HG03095 (cell line): ENCODE results near the gene PAK5.

Experiments
- ATAC-seq: cut with Tn5 transposase; IDR thresholded peaks from one replicate; pipeline ENCODE4 v1.9.1; 2021; ENCODE audit warnings: moderate library complexity; ENCODE audit not compliant: unreplicated experiment

The PAK5 gene

GRCh38 chr20:9838378-9839295, at the start of gene PAK5:
PAK5 (minus strand) TSS chr20:9839076; CDS start chr20:9644328, 194,748 bp downstream.
- ATAC-seq, result no peak

- ATAC-seq, result no peak
These were observed 48.8 kb upstream of the PAK5 start for GRCh38 chr20:9887706-9888105.

- no peak for ATAC-seq
These were observed 47.4 kb upstream of the PAK5 start for GRCh38 chr20:9886227-9886626.

GRCh38 chr20:9884666-9885065, 45.8 kb upstream of the PAK5 start:
- ATAC-seq, result no peak

GRCh38 chr20:9884061-9884460, 45.2 kb upstream of the PAK5 start:
- no peak for ATAC-seq

- no peak for ATAC-seq
These were observed 39.1 kb upstream of the PAK5 start for GRCh38 chr20:9877932-9878495.

GRCh38 chr20:9867196-9867980, 28.5 kb upstream of the PAK5 start:
- ATAC-seq, result no peak

GRCh38 chr20:9852566-9852965, 13.7 kb upstream of the PAK5 start:
- no peak for ATAC-seq

GRCh38 chr20:9839626-9840025, 750 bp upstream of the PAK5 start:
- ATAC-seq, result no peak

GRCh38 chr20:9838035-9838377, 870 bp downstream of the PAK5 start:
- ATAC-seq, result no peak

- ATAC-seq, result no peak
These were observed 1.2 kb downstream of the PAK5 start for GRCh38 chr20:9837634-9838033.

GRCh38 chr20:9835302-9835701, 3.6 kb downstream of the PAK5 start:
- ATAC-seq, result no peak

GRCh38 chr20:9831032-9831431, 7.8 kb downstream of the PAK5 start:
- no peak for ATAC-seq

GRCh38 chr20:9829835-9830234, 9.0 kb downstream of the PAK5 start:
- no peak for ATAC-seq

GRCh38 chr20:9817654-9818053, 21.2 kb downstream of the PAK5 start:
- no peak for ATAC-seq

GRCh38 chr20:9815632-9816031, 23.2 kb downstream of the PAK5 start:
- no peak for ATAC-seq

GRCh38 chr20:9810738-9811137, 28.1 kb downstream of the PAK5 start:
- ATAC-seq, result no peak

GRCh38 chr20:9809271-9809670, 29.6 kb downstream of the PAK5 start:
- no peak for ATAC-seq

- ATAC-seq, result no peak
These were observed 30.7 kb downstream of the PAK5 start for GRCh38 chr20:9808166-9808565.

GRCh38 chr20:9807136-9807535, 31.7 kb downstream of the PAK5 start:
- no peak for ATAC-seq

GRCh38 chr20:9800421-9800820, 38.5 kb downstream of the PAK5 start:
- ATAC-seq, result no peak

GRCh38 chr20:9794831-9795230, 44.0 kb downstream of the PAK5 start:
- ATAC-seq, result no peak
